Stimulated activated CD4-positive, alpha-beta T cell treated with anti-CD3 and anti-CD28 coated beads, Interleukin-12 subunit alpha, Interleukin-12 subunit beta, amount 100 ng/mL, for 24 hours (primary cell): Measurements from ENCODE around the gene SLC25A30.
"Not testable (repeated sequence)": the region's sequence is repeated elsewhere in the genome, so short reads cannot be mapped to it uniquely, and the experiment has no call there.

Source experiments
- DNase-seq, 2 experiments: peaks; one replicate each; pipeline ENCODE4 v3.0.0-alpha.2; 2020; ENCODE audit warnings: low read depth in 2 of 2

Gene SLC25A30

GRCh38 chr13:45368005-45368404, 50.2 kb downstream of the SLC25A30 start:
- no peak for DNase-seq

- DNase-seq: peak; percentile 74 to 88
Observed at GRCh38 chr13:45367358-45367757, 50.8 kb downstream of the SLC25A30 start.

- DNase-seq: no peak
Observed at GRCh38 chr13:45365558-45365885, 52.7 kb downstream of the SLC25A30 start.

DNA sequence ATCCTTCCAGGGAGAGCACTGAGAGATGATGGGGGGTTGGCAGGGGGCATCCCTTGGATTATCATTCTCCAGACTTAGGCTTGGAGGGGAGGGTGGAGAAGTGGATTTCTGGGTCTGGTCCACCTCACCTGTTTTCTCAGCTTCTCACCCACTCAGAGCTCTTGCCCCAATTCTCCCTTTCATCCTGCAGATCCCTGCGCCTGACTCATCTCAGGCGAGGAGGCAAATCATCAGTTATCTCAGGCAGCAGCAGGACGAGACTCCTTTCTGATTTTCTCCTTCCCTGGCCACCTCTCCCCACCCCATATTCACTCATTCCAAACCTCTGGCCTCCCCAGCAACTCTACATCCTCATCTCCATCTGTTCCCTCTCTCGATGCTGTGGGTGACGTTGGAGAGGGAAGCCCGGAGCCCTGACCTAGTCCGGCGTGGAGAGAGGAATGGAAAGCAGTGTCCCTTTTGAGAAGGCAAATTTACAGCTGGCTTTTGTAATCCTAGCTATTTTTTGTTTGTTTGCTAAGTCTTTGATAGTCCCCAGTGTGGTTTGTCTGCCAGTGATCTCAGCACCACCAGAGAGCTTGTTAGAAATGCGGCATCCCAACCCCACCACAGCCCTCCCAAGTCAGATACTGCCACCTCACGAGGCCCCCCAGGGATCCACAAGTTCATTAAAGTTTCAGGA, 53.2 kb downstream of the SLC25A30 start:
- DNase-seq: no peak

- DNase-seq: no peak
Observed at GRCh38 chr13:45362939-45363338, 55.2 kb downstream of the SLC25A30 start.

GRCh38 chr13:45361596-45362206, 56.5 kb downstream of the SLC25A30 start:
- no peak for DNase-seq

DNA sequence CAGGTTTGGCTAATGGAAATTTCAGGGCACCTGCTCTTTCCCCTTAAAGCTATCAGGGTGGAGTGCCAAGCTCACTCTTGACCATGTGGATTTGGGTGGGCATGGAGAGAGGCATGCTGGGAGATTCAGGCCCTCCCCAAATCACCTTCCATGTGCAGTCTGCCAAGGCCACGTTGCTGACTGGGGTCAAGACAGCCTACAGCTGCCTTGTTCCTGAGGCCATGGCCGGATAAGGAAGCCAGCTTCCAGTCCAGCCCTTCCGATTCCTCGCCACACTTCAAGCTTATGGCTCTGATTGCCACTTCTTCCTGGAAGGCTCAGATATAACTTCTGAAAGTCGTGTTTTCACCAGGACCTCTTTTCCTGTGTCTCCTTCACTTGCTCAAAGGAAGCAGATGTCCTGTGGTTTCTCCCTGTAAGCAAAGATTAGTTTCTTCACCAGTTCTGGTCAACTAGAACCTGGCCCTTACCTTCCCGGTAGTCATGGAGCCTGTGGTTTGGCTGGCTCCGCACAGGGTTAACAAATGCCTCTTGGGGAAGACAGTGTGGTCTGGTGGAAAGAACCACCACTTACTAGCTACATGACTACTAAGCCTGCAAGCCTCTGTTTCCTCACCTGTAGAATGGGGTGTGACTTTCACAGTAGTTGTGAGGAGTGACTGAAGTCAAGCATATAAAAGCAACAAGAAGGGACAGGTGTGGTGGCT, 61.1 kb downstream of the SLC25A30 start:
- DNase-seq: no peak

GRCh38 chr13:45353895-45354294, 64.3 kb downstream of the SLC25A30 start:
- no peak for DNase-seq

- DNase-seq: no peak
Observed at GRCh38 chr13:45352031-45352430, 66.1 kb downstream of the SLC25A30 start.

GRCh38 chr13:45350152-45350551, 68.0 kb downstream of the SLC25A30 start:
- DNase-seq: no peak

GRCh38 chr13:45349438-45349837, 68.7 kb downstream of the SLC25A30 start:
- no peak for DNase-seq

DNA sequence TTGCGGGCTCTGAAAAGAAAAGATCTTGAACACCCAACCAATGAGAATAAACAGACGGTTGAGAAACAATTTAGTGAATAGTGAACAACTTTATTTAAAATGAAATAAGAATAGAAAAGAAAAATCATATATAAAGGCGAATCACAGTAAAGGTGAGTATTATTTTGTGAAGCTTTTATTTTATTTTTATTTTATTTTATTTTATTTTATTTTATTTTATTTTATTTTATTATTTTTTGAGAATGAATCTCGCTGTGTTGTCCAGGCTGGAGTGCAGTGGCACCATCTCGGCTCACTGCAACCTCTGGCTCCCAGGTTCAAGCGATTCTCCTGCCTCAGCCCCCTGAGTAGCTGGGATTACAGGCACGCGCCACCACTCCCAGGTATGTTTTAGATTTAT, 74.1 kb downstream of the SLC25A30 start:
- not testable (repeated sequence) for DNase-seq
